ENCODE measurements around the gene IL1B. TPM values are rescaled to one million over a fixed set of nuclear protein-coding genes. Genes with fewer than 3 reads are reported as not detected.

IL1B gene
- total RNA-seq, 2 experiments from 2014 or later: not detected

DNA sequence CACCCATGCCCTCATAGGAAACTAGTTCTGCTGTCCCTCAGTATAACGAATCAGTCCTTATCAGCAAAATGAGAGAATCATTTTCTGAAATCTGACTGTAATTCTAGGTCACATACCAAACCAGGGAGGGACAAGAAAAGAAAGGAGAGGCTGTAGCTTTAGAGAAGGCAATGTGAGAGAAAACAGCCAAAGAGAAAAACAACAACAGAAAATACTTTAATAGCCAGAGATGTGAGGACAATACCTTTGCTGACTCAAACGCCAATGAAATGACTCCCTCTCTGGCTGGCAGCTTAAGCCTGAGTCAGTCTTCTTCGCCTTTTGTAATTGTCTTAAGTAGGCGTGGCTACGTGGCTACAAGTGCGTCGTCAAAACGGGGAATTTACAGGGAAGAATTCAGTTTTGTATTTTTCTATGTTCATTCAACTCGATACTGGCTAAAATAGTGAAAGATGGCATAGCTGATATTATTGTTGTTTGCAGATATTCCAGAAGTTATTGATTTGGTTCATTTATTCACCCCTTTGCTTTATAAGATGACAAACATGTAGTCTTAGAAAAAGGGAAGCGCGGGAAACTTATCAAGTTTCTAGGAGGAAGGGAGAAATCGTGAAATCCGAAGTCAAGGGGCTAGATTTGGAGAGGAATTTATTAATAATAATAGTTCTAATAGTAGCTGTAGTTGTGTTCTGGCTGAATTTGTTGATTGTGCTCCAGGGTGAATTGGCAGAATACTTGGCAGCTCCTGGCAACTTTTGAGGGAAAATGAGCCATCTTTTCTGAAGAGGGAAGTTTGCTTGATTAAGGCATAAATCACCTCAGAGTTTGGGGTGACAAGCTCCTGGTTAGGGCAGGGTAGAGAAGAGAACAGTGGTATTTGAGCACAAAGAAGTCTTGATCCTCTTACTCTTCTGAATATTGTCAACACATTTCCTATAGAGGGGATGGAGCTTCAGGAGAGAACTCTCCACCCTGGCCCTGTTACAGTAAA lies 52.1 kb downstream of the IL1B start, which contains the start of gene IL1A:
IL1A (minus strand) TSS at position 295 of the 991 bp plus-strand sequence. CDS start 723 bp downstream, outside the sequence.
- Mint-ChIP-seq H3K27ac (no peak within 1 kb of the TSS), H3K4me1 (ENCODE audit: low read depth) (peaks cover 7% of the 10 kb centered on the region), H3K9me3 (ENCODE audit: insufficient read depth) (no peaks in the 10 kb centered on the region), H3K27me3 (ENCODE audit: low read depth) (peaks cover 34% of the 10 kb centered on the region), H3K36me3 (ENCODE audit: low read depth) (no peaks in the 10 kb centered on the region), H3K4me3 (no peak within 1 kb of the TSS)
- POLR2A ChIA-PET: no interaction called here
- CTCF ChIA-PET: interaction anchor here (0.7 to 1.7 kb wide), 4 partner anchors 35 to 174 kb away, joined by 3 to 4 read pairs (median 4); no protein-coding TSS in a partner anchor
- DNase-seq (no peak), ATAC-seq (no peak)

DNA sequence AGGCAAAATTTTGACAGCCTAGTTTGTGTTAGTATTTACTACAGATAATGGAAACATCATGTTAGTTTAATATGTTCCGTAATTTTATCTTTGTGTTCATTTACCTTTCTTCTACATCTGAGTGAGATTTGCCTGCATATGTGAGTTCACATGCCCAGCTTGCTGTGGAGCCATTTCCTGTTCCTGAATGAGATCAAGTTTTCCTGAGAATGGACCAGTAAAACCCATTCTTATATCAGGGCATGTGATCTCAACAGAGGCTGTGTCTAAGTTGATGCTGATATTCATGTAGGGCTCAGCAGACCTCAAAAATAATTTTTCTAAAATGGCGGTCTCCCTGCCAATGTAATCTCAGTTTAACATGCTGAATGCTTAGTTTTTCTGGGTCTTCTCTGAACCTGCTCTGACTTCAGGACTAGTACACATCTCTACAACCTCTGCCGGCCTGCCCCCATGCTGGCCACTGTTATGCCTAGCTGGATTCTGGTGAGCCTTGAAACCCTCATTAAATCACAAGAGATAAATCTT lies 53.3 kb downstream of the IL1B start:
- Mint-ChIP-seq H3K27ac (no peak overlapping the region), H3K36me3 (ENCODE audit: low read depth) (no peaks in the 10 kb centered on the region), H3K9me3 (ENCODE audit: insufficient read depth) (no peaks in the 10 kb centered on the region), H3K27me3 (ENCODE audit: low read depth) (peaks cover 32% of the 10 kb centered on the region), H3K4me3 (no peak overlapping the region), H3K4me1 (ENCODE audit: low read depth) (peaks cover 7% of the 10 kb centered on the region)
- POLR2A ChIA-PET: no interaction called here
- DNase-seq (no peak), ATAC-seq (no peak)
- CTCF ChIA-PET: interaction anchor here (0.9 to 1.5 kb wide), 3 partner anchors 102 to 152 kb away, joined by 3 read pairs; no protein-coding TSS in a partner anchor

DNA sequence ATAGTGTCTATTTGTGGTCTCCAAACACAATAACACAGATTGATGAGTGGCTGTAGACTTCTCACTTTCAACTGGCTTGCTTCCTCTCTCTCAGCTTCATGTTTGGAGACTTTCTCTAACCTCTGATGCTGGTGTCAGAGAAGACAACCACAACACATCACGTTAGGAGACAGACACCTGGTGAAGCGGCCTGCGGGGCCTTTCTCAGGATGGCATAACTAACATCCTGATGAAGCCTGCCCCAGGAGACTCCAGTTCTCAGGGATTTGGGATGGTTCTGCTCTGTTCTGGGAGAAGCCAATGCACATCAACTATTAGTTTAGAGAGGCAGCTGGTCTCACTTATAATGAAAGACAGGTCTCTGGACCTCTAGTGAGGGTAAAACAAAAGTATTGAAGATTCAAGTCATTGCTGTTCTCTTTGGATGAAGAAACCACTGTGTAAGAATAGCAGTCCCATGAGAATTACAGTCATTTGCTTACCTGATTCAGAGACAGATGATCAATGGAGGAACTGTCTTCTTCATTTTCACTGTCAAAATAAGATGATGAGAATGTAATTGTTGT lies 54.3 kb downstream of the IL1B start:
- DNase-seq (no peak), ATAC-seq (no peak)
- Mint-ChIP-seq H3K4me3 (no peak overlapping the region), H3K36me3 (ENCODE audit: low read depth) (no peaks in the 10 kb centered on the region), H3K27me3 (ENCODE audit: low read depth) (peaks cover 41% of the 10 kb centered on the region), H3K9me3 (ENCODE audit: insufficient read depth) (peaks cover 1% of the 10 kb centered on the region), H3K4me1 (ENCODE audit: low read depth) (peaks cover 10% of the 10 kb centered on the region), H3K27ac (no peak overlapping the region)
- CTCF ChIA-PET: interaction anchor here (0.9 to 1.5 kb wide), 7 partner anchors 9 to 159 kb away, joined by 3 read pairs; no protein-coding TSS in a partner anchor
- POLR2A ChIA-PET: no interaction called here

Other genes with a start within 250 kb of the IL1B start
- 100 to 1,000 TPM; 115 to 120 TPM for gene SLC20A1, start 190.8 kb downstream of the IL1B start, total RNA-seq
- gene NT5DC4, start 115.8 kb downstream of the IL1B start, total RNA-seq: not detected
- gene CKAP2L, start 72.2 kb downstream of the IL1B start, total RNA-seq: 10 to 100 TPM; 59.3 to 63.4 TPM
- not detected for gene IL1A, start 52.3 kb downstream of the IL1B start, total RNA-seq
- gene IL37, start 74.4 kb upstream of the IL1B start, total RNA-seq: not detected
- not detected for gene IL36G, start 141.2 kb upstream of the IL1B start, total RNA-seq
- under 1 TPM; 0.29 to 0.53 TPM for gene IL36A, start 168.7 kb upstream of the IL1B start, total RNA-seq
- not detected for gene IL36B, start 216.1 kb upstream of the IL1B start, total RNA-seq
- gene IL36RN, start 222.4 kb upstream of the IL1B start, total RNA-seq: not detected
- not detected for gene IL1F10, start 231.2 kb upstream of the IL1B start, total RNA-seq